Ectodermal cell (in vitro differentiated cells): ENCODE measurements around the gene KIFC1.

Experiments used
- H3K27ac ChIP-seq: 2 replicates; pipeline ENCODE4 v1.7.0; 2013; ENCODE audit warnings: mild to moderate bottlenecking, low read depth, low read length; ENCODE audit not compliant: insufficient read depth, poor library complexity, severe bottlenecking
- H3K27me3 ChIP-seq: 2 replicates; pipeline ENCODE4 v1.7.0; 2013; ENCODE audit warnings: mild to moderate bottlenecking, low read length; ENCODE audit not compliant: insufficient read depth, control insufficient read depth, poor library complexity, severe bottlenecking
- H3K36me3 ChIP-seq: one replicate; pipeline ENCODE4 v1.7.0; 2013; ENCODE audit warnings: low read length; ENCODE audit not compliant: control insufficient read depth, insufficient read depth
- H3K4me1 ChIP-seq: one replicate; pipeline ENCODE4 v1.7.0; 2013; ENCODE audit warnings: low read length; ENCODE audit not compliant: control insufficient read depth, insufficient read depth
- H3K4me3 ChIP-seq: 2 replicates; pipeline ENCODE4 v1.7.0; 2013; ENCODE audit warnings: low read depth, low read length, control low read depth; ENCODE audit not compliant: insufficient read depth
- H3K9me3 ChIP-seq: 2 replicates; pipeline ENCODE4 v1.7.0; 2013; ENCODE audit warnings: mild to moderate bottlenecking, low read length, moderate library complexity; ENCODE audit not compliant: control insufficient read depth
- WGBS, 2 experiments: methylation state at CpG; one replicate each; pipeline ENCODE4 v1.1.7; 2013; ENCODE audit warnings: missing lambda C conversion rate in 2 of 2; 5-methylcytosine and 5-hydroxymethylcytosine counted together

KIFC1 gene

GRCh38 chr6:33427585-33428223, 36.1 kb downstream of the KIFC1 start:
- H3K36me3 ChIP-seq = peaks cover 15% of the 10 kb centered on the region
- H3K4me1 ChIP-seq = peaks cover 63% of the 10 kb centered on the region
- peak overlapping the region; percentile 46 for H3K27ac ChIP-seq
- H3K4me3 ChIP-seq = peak overlapping the region; percentile 60
- 0% methylated on average over 75 to 76 of the region's 79 CpGs for WGBS, 2 experiments
- no peaks in the 10 kb centered on the region for H3K27me3 ChIP-seq
- H3K9me3 ChIP-seq = no peaks in the 10 kb centered on the region

- peak overlapping the region; percentile 60 for H3K4me3 ChIP-seq
- no peaks in the 10 kb centered on the region for H3K9me3 ChIP-seq
- no peaks in the 10 kb centered on the region for H3K27me3 ChIP-seq
- H3K36me3 ChIP-seq = peaks cover 11% of the 10 kb centered on the region
- 18 to 19% methylated on average over 33 of the region's 33 CpGs for WGBS, 2 experiments
- peaks cover 70% of the 10 kb centered on the region for H3K4me1 ChIP-seq
- H3K27ac ChIP-seq = no peak overlapping the region
These were observed 36.8 kb downstream of the KIFC1 start for GRCh38 chr6:33428224-33428965.

- no peak overlapping the region for H3K4me3 ChIP-seq
- H3K9me3 ChIP-seq = no peaks in the 10 kb centered on the region
- 74 to 82% methylated on average over 5 of the region's 5 CpGs for WGBS, 2 experiments
- no peaks in the 10 kb centered on the region for H3K27me3 ChIP-seq
- no peak overlapping the region for H3K27ac ChIP-seq
- H3K4me1 ChIP-seq = peaks cover 71% of the 10 kb centered on the region
- H3K36me3 ChIP-seq = peaks cover 4% of the 10 kb centered on the region
These were observed 37.5 kb downstream of the KIFC1 start for GRCh38 chr6:33428966-33429749.

GRCh38 chr6:33429750-33430052, 38.1 kb downstream of the KIFC1 start:
- Histone ChIP-seq H3K27ac (no peak overlapping the region), H3K36me3 (no peaks in the 10 kb centered on the region), H3K9me3 (no peaks in the 10 kb centered on the region), H3K4me1 (peaks cover 71% of the 10 kb centered on the region), H3K4me3 (no peak overlapping the region), H3K27me3 (no peaks in the 10 kb centered on the region)
- 90% methylated on average over 2 of the region's 2 CpGs for WGBS, 2 experiments

GRCh38 chr6:33430334-33430733, 38.7 kb downstream of the KIFC1 start:
- no peaks in the 10 kb centered on the region for H3K27me3 ChIP-seq
- no peaks in the 10 kb centered on the region for H3K9me3 ChIP-seq
- peak overlapping the region; percentile 40 for H3K4me3 ChIP-seq
- peaks cover 66% of the 10 kb centered on the region for H3K4me1 ChIP-seq
- H3K36me3 ChIP-seq = peaks cover 6% of the 10 kb centered on the region
- 59 to 72% methylated on average over 2 of the region's 2 CpGs for WGBS, 2 experiments
- H3K27ac ChIP-seq = no peak overlapping the region

GRCh38 chr6:33430991-33431879, 39.6 kb downstream of the KIFC1 start:
- Histone ChIP-seq H3K4me3 (peak overlapping the region; percentile 40), H3K4me1 (peaks cover 63% of the 10 kb centered on the region), H3K9me3 (no peaks in the 10 kb centered on the region), H3K27ac (peak overlapping the region; percentile 82), H3K27me3 (no peaks in the 10 kb centered on the region), H3K36me3 (peaks cover 15% of the 10 kb centered on the region)
- WGBS, 2 experiments = 0 to 1% methylated on average over 12 of the region's 12 CpGs

- peaks cover 22% of the 10 kb centered on the region for H3K36me3 ChIP-seq
- peak overlapping the region; percentile 40 for H3K4me3 ChIP-seq
- no peaks in the 10 kb centered on the region for H3K9me3 ChIP-seq
- H3K4me1 ChIP-seq = peaks cover 63% of the 10 kb centered on the region
- no peaks in the 10 kb centered on the region for H3K27me3 ChIP-seq
- 6 to 7% methylated on average over 11 to 12 of the region's 12 CpGs for WGBS, 2 experiments
- peak overlapping the region; percentile 82 for H3K27ac ChIP-seq
These were observed 40.4 kb downstream of the KIFC1 start for GRCh38 chr6:33431880-33432541.

GRCh38 chr6:33432546-33432945, 40.9 kb downstream of the KIFC1 start:
- H3K4me3 ChIP-seq = peak overlapping the region; percentile 40
- H3K27me3 ChIP-seq = no peaks in the 10 kb centered on the region
- 28 to 43% methylated on average over 10 of the region's 10 CpGs for WGBS, 2 experiments
- peaks cover 26% of the 10 kb centered on the region for H3K36me3 ChIP-seq
- no peak overlapping the region for H3K27ac ChIP-seq
- H3K9me3 ChIP-seq = no peaks in the 10 kb centered on the region
- H3K4me1 ChIP-seq = peaks cover 59% of the 10 kb centered on the region

GRCh38 chr6:33433001-33433543, 41.4 kb downstream of the KIFC1 start:
- H3K27me3 ChIP-seq = no peaks in the 10 kb centered on the region
- H3K4me3 ChIP-seq = peak overlapping the region; percentile 40
- no peaks in the 10 kb centered on the region for H3K9me3 ChIP-seq
- H3K4me1 ChIP-seq = peaks cover 59% of the 10 kb centered on the region
- H3K27ac ChIP-seq = peak overlapping the region; percentile 36
- 67 to 77% methylated on average over 1 of the region's 1 CpG for WGBS, 2 experiments
- peaks cover 31% of the 10 kb centered on the region for H3K36me3 ChIP-seq
